ENCODE results near the gene GRIN2D. TPM values are rescaled to one million over a fixed set of nuclear protein-coding genes. Genes with fewer than 3 reads are reported as not detected.

Gene GRIN2D
- total RNA-seq, 2 experiments from 2014 or later, result 0.09 to 0.18 TPM

DNA sequence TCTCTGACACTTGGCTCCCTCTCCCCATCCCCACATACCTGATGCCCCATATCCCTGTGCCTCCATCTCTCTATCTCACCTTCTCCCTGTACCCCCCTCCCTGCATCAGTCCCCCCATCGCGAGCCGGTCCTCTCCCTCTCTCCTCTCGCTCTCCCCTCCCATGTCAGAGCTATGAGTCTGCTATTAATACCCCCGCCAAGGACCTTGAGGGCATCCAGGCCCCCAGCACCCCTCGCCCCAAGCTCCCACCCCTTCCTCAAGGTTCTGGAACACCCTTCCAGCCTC, 1.6 kb downstream of the GRIN2D start:
- Mint-ChIP-seq H3K27me3 (peaks cover 46% of the 10 kb centered on the region), H3K4me1 (peaks cover 32% of the 10 kb centered on the region), H3K4me3 (no peak overlapping the region), H3K36me3 (peaks cover 2% of the 10 kb centered on the region), H3K9me3 (ENCODE audit: low read depth) (no peaks in the 10 kb centered on the region), H3K27ac (no peak overlapping the region)
- CTCF ChIA-PET, result interaction anchor here (1.2 to 1.8 kb wide), 2 partner anchors 19 to 62 kb away, joined by 4 read pairs; no protein-coding TSS in a partner anchor
- no peak for ATAC-seq
- DNase-seq, result no peak

DNA sequence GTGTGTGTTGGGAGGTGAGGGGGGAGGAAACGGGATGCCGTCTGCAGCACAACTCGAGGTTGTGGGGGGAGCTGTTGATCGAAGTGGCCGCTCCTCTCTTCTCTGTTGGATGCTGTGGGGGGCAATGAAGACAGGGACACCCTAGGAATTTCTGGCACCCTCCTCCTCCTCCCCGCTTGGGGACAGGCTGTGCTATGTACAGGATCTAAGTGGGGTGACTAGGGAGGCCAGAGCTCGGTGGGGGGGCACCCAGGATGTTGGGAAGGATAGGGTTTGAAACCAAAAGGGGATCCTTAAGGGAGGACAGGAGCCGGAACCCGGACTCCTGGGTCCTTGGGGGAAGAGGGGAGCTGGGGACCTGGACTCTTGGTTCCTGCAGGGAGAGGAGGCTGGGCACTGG, 2.0 kb downstream of the GRIN2D start:
- no peak for DNase-seq
- Mint-ChIP-seq H3K27me3 (peaks cover 46% of the 10 kb centered on the region), H3K36me3 (peaks cover 2% of the 10 kb centered on the region), H3K4me3 (no peak overlapping the region), H3K27ac (no peak overlapping the region), H3K4me1 (peaks cover 34% of the 10 kb centered on the region), H3K9me3 (ENCODE audit: low read depth) (no peaks in the 10 kb centered on the region)
- CTCF ChIA-PET, result interaction anchor here (1.2 to 1.8 kb wide), 2 partner anchors 19 to 62 kb away, joined by 4 read pairs; no protein-coding TSS in a partner anchor
- ATAC-seq, result no peak

DNA sequence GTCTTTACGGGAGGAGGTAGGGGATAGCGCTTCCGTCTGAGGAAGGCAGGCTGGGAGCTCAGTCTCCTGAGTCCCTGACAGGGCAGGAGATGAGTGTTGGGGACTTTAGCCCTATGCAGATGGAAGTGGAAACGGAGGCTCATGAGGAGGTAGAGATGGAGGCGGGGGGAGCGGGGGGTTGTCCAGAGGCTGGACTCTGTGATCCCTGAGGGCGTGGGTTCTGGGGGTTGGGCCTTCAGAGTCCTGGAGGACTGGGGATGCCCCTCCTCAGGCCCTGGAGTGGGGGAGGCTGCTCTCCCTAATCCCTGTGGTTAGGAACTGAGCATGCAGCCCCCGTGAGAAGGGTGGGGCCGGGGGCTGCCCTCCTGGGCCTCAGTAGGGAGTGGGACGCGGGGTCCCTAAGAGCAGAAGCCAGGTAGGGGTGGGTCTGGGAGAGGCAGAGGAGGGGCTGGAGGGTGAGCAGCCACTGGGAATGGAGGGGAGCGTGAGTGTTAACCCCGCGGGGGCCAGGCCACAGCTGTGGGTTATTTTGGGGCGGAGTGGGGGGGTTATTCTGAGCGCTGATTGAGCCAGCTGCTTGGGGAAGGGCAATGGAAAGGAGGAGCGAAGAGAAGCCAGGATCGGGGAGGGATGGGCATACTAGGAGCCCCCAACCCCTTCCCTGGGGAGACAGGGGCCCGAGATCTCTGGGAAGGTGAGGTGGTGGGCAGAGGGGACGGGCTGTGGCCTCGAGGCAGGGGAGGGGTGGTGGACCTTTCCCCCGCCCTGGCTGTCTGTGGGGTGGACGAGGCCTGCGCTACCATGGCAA, 2.8 kb downstream of the GRIN2D start:
- Mint-ChIP-seq H3K4me1 (peaks cover 38% of the 10 kb centered on the region), H3K27ac (no peak overlapping the region), H3K4me3 (no peak overlapping the region), H3K36me3 (peaks cover 2% of the 10 kb centered on the region), H3K9me3 (ENCODE audit: low read depth) (no peaks in the 10 kb centered on the region), H3K27me3 (peaks cover 48% of the 10 kb centered on the region)
- ATAC-seq, result no peak
- no peak for DNase-seq
- CTCF ChIA-PET, result interaction anchor here (1.2 to 1.8 kb wide), 2 partner anchors 18 to 63 kb away, joined by 4 read pairs; no protein-coding TSS in a partner anchor

DNA sequence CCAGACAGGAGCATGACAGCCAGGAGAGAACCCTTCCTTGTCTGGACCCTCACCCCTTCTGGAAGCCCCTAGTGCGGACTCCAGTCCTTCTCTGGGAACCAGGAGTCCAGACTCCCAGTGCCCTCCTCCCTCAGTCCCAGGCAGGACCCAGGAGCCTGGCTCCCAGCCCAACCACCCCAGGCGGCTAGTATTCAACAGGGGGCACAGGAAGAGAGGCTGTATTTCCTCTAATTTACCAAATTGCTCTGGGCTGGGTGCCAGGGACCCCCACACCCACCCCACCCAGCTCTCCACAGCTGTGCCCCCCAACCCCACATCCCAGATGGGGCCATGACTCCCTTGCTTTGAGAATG, 3.3 kb downstream of the GRIN2D start:
- Mint-ChIP-seq H3K9me3 (ENCODE audit: low read depth) (no peaks in the 10 kb centered on the region), H3K36me3 (peaks cover 2% of the 10 kb centered on the region), H3K27me3 (peaks cover 49% of the 10 kb centered on the region), H3K27ac (no peak overlapping the region), H3K4me1 (peaks cover 40% of the 10 kb centered on the region), H3K4me3 (no peak overlapping the region)
- ATAC-seq, result no peak
- DNase-seq, result no peak
- CTCF ChIA-PET, result no interaction called here

DNA sequence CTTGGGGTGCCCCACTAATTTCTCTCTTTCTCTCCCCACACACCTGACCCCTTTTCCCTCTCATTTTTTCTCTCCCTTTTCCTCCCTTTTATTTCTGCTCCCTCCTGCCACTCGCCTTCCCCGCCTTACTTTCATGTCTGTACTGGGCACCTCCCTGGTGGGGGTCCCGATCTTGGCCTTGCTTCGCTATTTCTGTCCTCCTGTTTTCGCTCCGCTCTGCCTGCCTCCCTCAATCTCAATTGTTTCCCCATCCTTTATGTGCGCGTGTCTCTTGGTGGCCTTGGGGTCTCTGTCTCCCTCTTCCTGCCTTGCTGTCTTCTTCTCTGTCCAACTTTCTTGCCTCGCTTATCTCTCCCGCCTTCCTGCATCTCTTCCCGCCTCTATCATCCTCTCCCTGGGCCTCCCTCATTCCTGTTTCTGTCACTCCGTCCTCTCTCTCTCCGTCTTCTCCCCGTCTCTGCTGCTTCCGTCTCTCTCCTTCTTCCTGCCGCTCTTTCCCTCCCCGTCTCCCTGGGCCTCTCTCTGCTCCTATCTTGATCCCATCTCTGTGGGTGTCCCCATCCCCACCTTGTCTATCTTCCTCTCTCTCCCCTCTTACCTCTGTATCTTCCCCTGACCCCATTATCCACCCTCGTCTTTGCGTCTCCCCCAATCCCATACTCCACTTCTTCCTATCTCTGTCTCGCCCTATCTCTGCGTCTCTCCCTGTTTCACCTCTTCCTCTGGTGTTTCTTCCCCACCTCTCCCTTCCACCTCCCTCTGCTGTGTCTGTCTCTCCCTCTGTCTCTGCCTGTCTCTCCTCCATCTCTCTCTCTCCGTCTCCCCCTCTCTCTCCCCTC, 4.0 kb downstream of the GRIN2D start:
- Mint-ChIP-seq H3K27me3 (peaks cover 48% of the 10 kb centered on the region), H3K27ac (peak overlapping the region; percentile 86), H3K36me3 (peaks cover 2% of the 10 kb centered on the region), H3K9me3 (ENCODE audit: low read depth) (no peaks in the 10 kb centered on the region), H3K4me1 (peaks cover 44% of the 10 kb centered on the region), H3K4me3 (peak overlapping the region; percentile 84)
- CTCF ChIA-PET, result no interaction called here
- ATAC-seq (no peak), DNase-seq (no peak)

DNA sequence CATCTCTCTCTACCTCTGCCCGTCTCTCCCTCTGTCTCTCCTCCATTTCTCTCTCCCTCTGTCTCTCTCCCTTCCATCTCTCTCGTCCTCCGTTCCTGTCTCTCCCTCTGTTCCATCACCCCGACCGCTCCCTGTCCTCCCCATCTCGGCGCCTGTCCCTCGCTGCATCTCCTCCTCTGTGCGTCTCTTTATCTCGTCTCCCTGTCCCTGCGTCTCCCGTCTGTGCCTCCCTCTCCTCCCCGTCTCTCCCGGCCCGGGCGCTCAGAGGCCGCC, 4.6 kb downstream of the GRIN2D start:
- Mint-ChIP-seq H3K4me3 (peak overlapping the region; percentile 84), H3K27me3 (peaks cover 42% of the 10 kb centered on the region), H3K27ac (peak overlapping the region; percentile 86), H3K36me3 (peaks cover 2% of the 10 kb centered on the region), H3K4me1 (peaks cover 47% of the 10 kb centered on the region), H3K9me3 (ENCODE audit: low read depth) (no peaks in the 10 kb centered on the region)
- ATAC-seq (no peak), DNase-seq (no peak)
- CTCF ChIA-PET, result no interaction called here

DNA sequence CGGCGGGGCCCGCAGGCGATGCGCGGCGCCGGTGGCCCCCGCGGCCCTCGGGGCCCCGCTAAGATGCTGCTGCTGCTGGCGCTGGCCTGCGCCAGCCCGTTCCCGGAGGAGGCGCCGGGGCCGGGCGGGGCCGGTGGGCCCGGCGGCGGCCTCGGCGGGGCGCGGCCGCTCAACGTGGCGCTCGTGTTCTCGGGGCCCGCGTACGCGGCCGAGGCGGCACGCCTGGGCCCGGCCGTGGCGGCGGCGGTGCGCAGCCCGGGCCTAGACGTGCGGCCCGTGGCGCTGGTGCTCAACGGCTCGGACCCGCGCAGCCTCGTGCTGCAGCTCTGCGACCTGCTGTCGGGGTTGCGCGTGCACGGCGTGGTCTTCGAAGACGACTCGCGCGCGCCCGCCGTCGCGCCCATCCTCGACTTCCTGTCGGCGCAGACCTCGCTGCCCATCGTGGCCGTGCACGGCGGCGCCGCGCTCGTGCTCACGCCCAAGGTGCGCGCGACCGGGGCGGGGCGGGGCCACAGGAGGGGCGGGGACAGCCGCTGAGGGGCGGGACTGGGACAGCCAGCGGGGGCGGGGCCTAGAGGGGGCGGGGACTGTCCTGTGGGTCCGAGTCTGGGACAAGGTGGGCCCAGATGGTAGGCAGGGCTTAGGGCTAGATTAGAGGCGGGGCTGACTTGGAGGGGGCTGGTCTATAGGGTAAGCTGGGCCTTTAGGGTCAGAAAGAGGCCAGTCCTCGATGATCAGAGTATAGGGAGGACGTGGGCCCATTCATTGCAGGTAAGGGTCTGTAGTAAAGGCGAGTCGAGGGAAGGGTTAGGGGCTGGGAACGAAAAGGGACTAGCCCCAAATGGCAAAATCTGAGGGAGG, 5.1 kb downstream of the GRIN2D start:
- H3K36me3 Mint-ChIP-seq, result peaks cover 2% of the 10 kb centered on the region
- peak; percentile 93 for DNase-seq

DNA sequence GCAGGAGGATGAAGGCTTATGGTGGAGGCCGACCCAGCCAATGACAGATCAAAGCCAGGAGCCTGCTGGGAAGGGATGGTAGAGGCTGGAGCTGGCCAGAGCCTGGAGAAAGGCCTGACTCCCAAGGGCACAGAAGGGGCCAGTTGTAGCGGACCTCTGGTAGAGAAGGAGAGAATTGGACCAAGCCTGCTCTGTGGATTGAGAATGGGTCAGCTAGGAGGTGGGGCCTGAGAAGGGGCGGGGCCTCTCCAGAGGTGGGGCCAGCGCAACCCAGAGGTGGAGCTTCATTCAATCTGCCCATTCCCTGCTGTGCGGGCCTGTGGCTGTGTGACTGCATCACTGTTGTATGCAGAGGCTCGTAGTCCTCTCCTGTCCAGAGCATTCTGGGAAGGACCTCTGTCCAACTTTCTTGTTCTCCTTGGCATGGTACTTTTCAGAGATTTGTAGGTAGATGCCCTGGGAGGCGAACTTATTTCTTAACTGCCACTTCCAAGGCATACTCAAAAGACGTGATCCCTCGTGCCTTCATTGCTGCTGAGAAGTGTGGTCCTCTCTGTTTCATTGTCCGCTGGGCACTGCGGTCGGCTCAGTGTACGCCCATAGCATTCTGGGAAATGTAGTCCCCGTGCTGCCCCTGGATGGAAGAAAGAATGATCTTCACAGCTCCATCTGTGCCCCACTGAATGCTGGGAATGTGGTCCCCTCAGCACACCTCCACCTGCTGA, 6.7 kb downstream of the GRIN2D start:
- CTCF ChIA-PET, result interaction anchor here (7.3 kb wide), 1 partner anchor 9 kb away, joined by 67 read pairs; the partner anchor contains the start of gene KDELR1
- ATAC-seq, result no peak
- H3K4me3 Mint-ChIP-seq, result no peak overlapping the region
- no peaks in the 10 kb centered on the region for H3K9me3 Mint-ChIP-seq (ENCODE audit: low read depth)
- peak overlapping the region; percentile 31 for H3K27ac Mint-ChIP-seq
- H3K4me1 Mint-ChIP-seq, result peaks cover 50% of the 10 kb centered on the region
- peak; percentile 54 for DNase-seq
- H3K36me3 Mint-ChIP-seq, result peaks cover 2% of the 10 kb centered on the region
- H3K27me3 Mint-ChIP-seq, result peaks cover 27% of the 10 kb centered on the region

More for the DNA sequence above, 5.1 kb downstream of the GRIN2D start:
- ATAC-seq, result peak; percentile 73
- Mint-ChIP-seq H3K9me3 (ENCODE audit: low read depth) (no peaks in the 10 kb centered on the region), H3K4me3 (peak overlapping the region; percentile 84), H3K27ac (no peak overlapping the region), H3K4me1 (peaks cover 50% of the 10 kb centered on the region), H3K27me3 (peaks cover 40% of the 10 kb centered on the region)
- CTCF ChIA-PET, result interaction anchor here (1.2 to 7.3 kb wide), 2 partner anchors 8 to 190 kb away, joined by 3 to 67 read pairs; partner anchors contain the start of gene KDELR1

DNA sequence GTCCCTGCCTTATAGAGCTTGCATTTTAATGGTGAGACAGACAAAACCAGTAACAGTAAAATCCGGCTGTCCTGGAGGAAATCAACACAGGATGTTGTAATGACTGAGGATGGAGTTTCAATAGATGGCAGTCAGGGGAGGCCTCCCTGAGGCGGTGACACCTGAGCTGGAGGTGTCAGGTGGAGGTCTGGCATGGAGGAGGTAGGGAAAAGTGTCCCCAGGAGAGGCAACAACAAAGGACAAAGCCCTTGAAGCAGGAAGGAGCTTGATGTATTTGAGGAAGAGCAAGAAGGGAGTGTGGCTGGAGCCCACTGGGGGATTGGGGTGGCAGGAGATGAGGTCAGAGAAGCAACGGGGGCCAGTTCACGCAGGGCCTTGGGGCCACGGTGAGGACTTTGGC, 7.8 kb downstream of the GRIN2D start:
- no peak overlapping the region for H3K27ac Mint-ChIP-seq
- peaks cover 19% of the 10 kb centered on the region for H3K27me3 Mint-ChIP-seq
- no peak overlapping the region for H3K4me3 Mint-ChIP-seq
- DNase-seq, result no peak
- H3K36me3 Mint-ChIP-seq, result peaks cover 2% of the 10 kb centered on the region
- peaks cover 59% of the 10 kb centered on the region for H3K4me1 Mint-ChIP-seq
- CTCF ChIA-PET, result interaction anchor here (1.0 to 7.3 kb wide), 3 partner anchors 8 to 18 kb away, joined by 3 to 67 read pairs (median 3); partner anchors contain the start of genes GRIN2D and KDELR1
- no peaks in the 10 kb centered on the region for H3K9me3 Mint-ChIP-seq (ENCODE audit: low read depth)
- no peak for ATAC-seq

DNA sequence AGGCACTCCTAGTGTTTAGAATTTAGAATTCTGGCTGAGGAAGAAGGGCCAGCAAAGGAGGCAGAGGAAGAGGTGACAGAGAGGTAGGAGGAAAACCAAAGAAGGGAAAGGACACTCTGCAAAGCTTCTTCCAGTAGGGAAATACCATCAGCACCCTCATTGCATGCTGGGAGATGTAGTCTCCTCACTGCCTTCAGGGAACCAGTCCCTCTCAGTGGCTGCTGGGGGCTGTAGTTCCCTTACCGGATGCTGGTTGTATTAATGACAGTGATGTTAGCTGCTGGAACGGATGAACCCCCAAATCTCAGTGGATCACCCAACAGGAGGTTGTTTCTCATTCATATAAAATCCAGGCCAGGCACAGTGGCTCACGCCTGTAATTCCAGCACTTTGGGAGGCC, 10.1 kb downstream of the GRIN2D start:
- Mint-ChIP-seq H3K4me3 (no peak overlapping the region), H3K4me1 (peaks cover 51% of the 10 kb centered on the region), H3K27me3 (peaks cover 13% of the 10 kb centered on the region), H3K27ac (peak overlapping the region; percentile 91), H3K9me3 (ENCODE audit: low read depth) (no peaks in the 10 kb centered on the region), H3K36me3 (peaks cover 2% of the 10 kb centered on the region)
- DNase-seq, result peak; percentile 90
- CTCF ChIA-PET, result interaction anchor here (0.6 to 7.3 kb wide), 10 partner anchors 11 to 351 kb away, joined by 3 to 67 read pairs (median 4); partner anchors contain the start of gene KDELR1
- ATAC-seq, result peak; percentile 87

DNA sequence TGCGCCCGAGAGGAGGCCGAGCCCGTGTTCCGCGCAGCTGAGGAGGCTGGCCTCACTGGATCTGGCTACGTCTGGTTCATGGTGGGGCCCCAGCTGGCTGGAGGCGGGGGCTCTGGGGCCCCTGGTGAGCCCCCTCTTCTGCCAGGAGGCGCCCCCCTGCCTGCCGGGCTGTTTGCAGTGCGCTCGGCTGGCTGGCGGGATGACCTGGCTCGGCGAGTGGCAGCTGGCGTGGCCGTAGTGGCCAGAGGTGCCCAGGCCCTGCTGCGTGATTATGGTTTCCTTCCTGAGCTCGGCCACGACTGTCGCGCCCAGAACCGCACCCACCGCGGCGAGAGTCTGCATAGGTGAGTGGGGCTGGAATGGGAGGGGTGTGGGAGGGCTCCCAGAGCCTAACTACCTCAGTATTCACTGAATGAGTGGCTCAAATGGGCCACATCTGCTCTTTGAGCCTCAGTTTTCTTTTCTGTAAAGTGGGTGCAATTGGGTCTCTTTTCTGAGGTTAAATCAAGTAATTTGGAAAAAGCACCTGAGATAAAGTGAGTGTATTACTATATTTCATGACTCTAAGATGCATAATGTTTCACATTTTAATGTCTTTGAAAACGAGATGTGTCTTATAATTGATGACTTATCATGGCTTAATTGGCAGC, 11.7 kb downstream of the GRIN2D start:
- H3K36me3 Mint-ChIP-seq, result no peaks in the 10 kb centered on the region
- no peak for ATAC-seq
- CTCF ChIA-PET, result interaction anchor here (0.8 to 7.3 kb wide), 4 partner anchors 9 to 54 kb away, joined by 3 to 67 read pairs (median 4); partner anchors contain the start of gene KDELR1

DNA sequence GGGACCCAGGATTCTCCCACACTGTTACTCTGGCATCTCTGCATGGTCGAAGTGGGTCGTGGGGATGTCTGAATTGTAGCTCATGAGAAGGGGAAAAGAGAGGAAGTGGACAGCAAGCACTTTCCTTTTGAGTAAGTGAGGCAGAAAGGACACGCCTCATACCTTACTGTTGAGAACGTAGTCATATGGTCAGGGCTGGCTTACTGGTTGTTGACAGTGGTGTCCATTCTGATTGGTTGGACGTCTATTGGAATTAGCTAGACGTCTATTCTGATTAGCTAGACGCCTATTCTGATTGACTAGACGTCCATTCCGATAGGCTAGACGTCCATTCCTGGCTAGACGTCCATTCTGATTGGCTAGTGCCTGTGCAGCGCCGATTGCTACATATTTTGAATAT, 12.4 kb downstream of the GRIN2D start:
- H3K36me3 Mint-ChIP-seq, result no peaks in the 10 kb centered on the region
- no peak for ATAC-seq
- CTCF ChIA-PET, result interaction anchor here (0.8 to 7.3 kb wide), 5 partner anchors 9 to 92 kb away, joined by 3 to 67 read pairs (median 4); partner anchors contain the start of gene KDELR1
- peaks cover 34% of the 10 kb centered on the region for H3K4me1 Mint-ChIP-seq
- peaks cover 13% of the 10 kb centered on the region for H3K27me3 Mint-ChIP-seq
- H3K4me3 Mint-ChIP-seq, result no peak overlapping the region
- DNase-seq, result no peak
- H3K9me3 Mint-ChIP-seq (ENCODE audit: low read depth), result no peaks in the 10 kb centered on the region
- no peak overlapping the region for H3K27ac Mint-ChIP-seq

More for the DNA sequence above, 11.7 kb downstream of the GRIN2D start:
- Mint-ChIP-seq H3K4me1 (peaks cover 39% of the 10 kb centered on the region), H3K27ac (no peak overlapping the region), H3K4me3 (no peak overlapping the region), H3K27me3 (peaks cover 13% of the 10 kb centered on the region), H3K9me3 (ENCODE audit: low read depth) (no peaks in the 10 kb centered on the region)
- no peak for DNase-seq

Measured in activated CD8-positive, alpha-beta memory T cell treated with anti-CD3 and anti-CD28 coated beads, Interleukin-2, amount 10 ng/mL, durations not matched to agents 7 days and 5 days (primary cell).